H1 (cell line): ENCODE data around the gene SLC24A4. TPM values are rescaled to one million over a fixed set of nuclear protein-coding genes. Genes with fewer than 3 reads are reported as not detected.

Experiments
- CTCF ChIA-PET: fragments of 300-600 bp; sonication (Branson Sonifier 250); formaldehyde crosslinking; loops from one replicate; lab custom pipeline; 2021; ENCODE audit not compliant: partially characterized antibody; lab: Charles Lee
- POLR2A ChIA-PET: fragments of 300-600 bp; sonication (Branson Sonifier 250); formaldehyde crosslinking; loops from one replicate; lab custom pipeline; 2021; ENCODE audit warnings: inconsistent platforms; ENCODE audit not compliant: partially characterized antibody; lab: Charles Lee
- DNase-seq, 2 experiments: peaks; one replicate each; pipeline versions ENCODE4 v3.0.0 to v3.0.0-alpha.2; 2010 to 2022; ENCODE audit warnings: low spot score in 2 of 2, low read depth in 1 of 2, mixed read lengths in 1 of 2
- FAIRE-seq: peaks from 2 replicates; lab custom pipeline; 2011; peaks lifted over from hg19 to GRCh38; lab: Jason Lieb, UNC
- H2AFZ ChIP-seq: 2 replicates; pipeline ENCODE4 v1.8.1; 2012; ENCODE audit warnings: low read length, inconsistent platforms
- H2AK5ac ChIP-seq: 2 replicates; pipeline ENCODE4 v1.6.1; 2013; ENCODE audit warnings: low read depth, low read length
- H2BK120ac ChIP-seq: replicated peaks from 2 replicates; pipeline ENCODE3; 2013; ENCODE audit warnings: low read depth, low read length, inconsistent platforms
- H2BK12ac ChIP-seq: 2 replicates; pipeline ENCODE4 v1.6.1; 2013; ENCODE audit warnings: low read depth, low read length
- H2BK15ac ChIP-seq: 2 replicates; pipeline ENCODE4 v1.6.1; 2013; ENCODE audit warnings: low read length
- H2BK20ac ChIP-seq: 2 replicates; pipeline ENCODE4 v1.6.1; 2013; ENCODE audit warnings: low read length
- H2BK5ac ChIP-seq: 2 replicates; pipeline ENCODE4 v1.6.1; 2013; ENCODE audit warnings: low read depth, low read length
- H3K14ac ChIP-seq: 2 replicates; pipeline ENCODE4 v1.6.1; 2013; ENCODE audit warnings: inconsistent platforms; ENCODE audit not compliant: insufficient read length
- H3K18ac ChIP-seq: 2 replicates; pipeline ENCODE4 v1.6.1; 2013; ENCODE audit warnings: low read length; ENCODE audit errors: extremely low read depth
- H3K23ac ChIP-seq: 2 replicates; pipeline ENCODE4 v1.6.1; 2013; ENCODE audit warnings: inconsistent platforms; ENCODE audit not compliant: insufficient read length
- H3K23me2 ChIP-seq: 2 replicates; pipeline ENCODE4 v1.6.1; 2013; ENCODE audit warnings: low read depth, low read length
- H3K27ac ChIP-seq: 2 replicates; pipeline ENCODE4 v1.6.1; 2011; ENCODE audit warnings: low read depth, low read length, inconsistent platforms
- H3K27me3 ChIP-seq, 4 experiments: replicated peaks in 1 of 4; 1 replicate in 1 of 4; 2 replicates in 3 of 4; pipeline versions ENCODE4 v1.6.1 to v1.8.1; 2011 to 2013; ENCODE audit warnings: low read length in 3 of 4, mild to moderate bottlenecking in 3 of 4, inconsistent platforms in 2 of 4, mixed read lengths in 2 of 4, moderate library complexity in 1 of 4; ENCODE audit not compliant: control insufficient read depth in 3 of 4, insufficient read depth in 3 of 4; ENCODE audit errors: extremely low read depth in 1 of 4
- H3K36me3 ChIP-seq, 4 experiments: 2 replicates each; pipeline versions ENCODE4 v1.6.1 to v1.8.1; 2011 to 2013; ENCODE audit warnings: mild to moderate bottlenecking in 4 of 4, low read length in 3 of 4, moderate library complexity in 2 of 4, control low read depth in 1 of 4, inconsistent platforms in 1 of 4; ENCODE audit not compliant: insufficient read depth in 4 of 4, control insufficient read depth in 2 of 4
- H3K4ac ChIP-seq: replicated peaks from 2 replicates; pipeline ENCODE3; 2013; ENCODE audit warnings: low read length, low read depth, mixed read lengths, inconsistent platforms; ENCODE audit not compliant: insufficient read length
- H3K4me1 ChIP-seq, 4 experiments: replicated peaks in 1 of 4; 1 replicate in 1 of 4; 2 replicates in 3 of 4; pipeline versions ENCODE4 v1.6.1 to v1.8.1; 2011 to 2013; ENCODE audit warnings: low read length in 3 of 4, inconsistent platforms in 2 of 4, mixed read lengths in 1 of 4; ENCODE audit not compliant: insufficient read depth in 4 of 4, control insufficient read depth in 3 of 4
- H3K4me2 ChIP-seq, 2 experiments: 2 replicates each; pipeline versions ENCODE4 v1.6.1 to v1.8.1; 2011 to 2013; ENCODE audit warnings: low read depth in 2 of 2, low read length in 2 of 2, control low read depth in 1 of 2, inconsistent platforms in 1 of 2, mild to moderate bottlenecking in 1 of 2; ENCODE audit not compliant: insufficient read depth in 1 of 2
- H3K4me3 ChIP-seq, 4 experiments: fragments of 200-600, 300-600 bp in 1 of 4; sonication (generic), shearing (Covaris generic), sonication (Bioruptor Twin) in 1 of 4; 2 replicates each; pipeline versions ENCODE4 v1.5.1 to v1.8.1; 2011 to 2016; ENCODE audit warnings: low read length in 4 of 4, low read depth in 3 of 4, control low read depth in 2 of 4, inconsistent platforms in 2 of 4, mild to moderate bottlenecking in 2 of 4, mixed read lengths in 1 of 4, moderate library complexity in 1 of 4; ENCODE audit not compliant: insufficient read depth in 2 of 4; ENCODE audit errors: extremely low read depth in 1 of 4
- H3K56ac ChIP-seq: replicated peaks from 2 replicates; pipeline ENCODE3; 2013; ENCODE audit warnings: low read depth, mild to moderate bottlenecking, mixed read lengths, low read length, inconsistent platforms; ENCODE audit not compliant: insufficient read length
- H3K79me1 ChIP-seq: 2 replicates; pipeline ENCODE4 v1.6.1; 2013; ENCODE audit warnings: low read depth, low read length, control low read depth
- H3K79me2 ChIP-seq, 2 experiments: 2 replicates each; pipeline versions ENCODE4 v1.6.1 to v1.8.1; 2012 to 2013; ENCODE audit warnings: low read length in 2 of 2, mild to moderate bottlenecking in 2 of 2, inconsistent platforms in 1 of 2; ENCODE audit not compliant: insufficient read depth in 2 of 2, control insufficient read depth in 1 of 2
- H3K9ac ChIP-seq, 4 experiments: replicated peaks in 1 of 4; 1 replicate in 1 of 4; 2 replicates in 3 of 4; pipeline versions ENCODE4 v1.6.1 to v1.8.1; 2011 to 2013; ENCODE audit warnings: low read depth in 3 of 4, low read length in 3 of 4, control low read depth in 2 of 4, mild to moderate bottlenecking in 2 of 4, moderate library complexity in 2 of 4, inconsistent platforms in 1 of 4; ENCODE audit errors: extremely low read depth in 1 of 4
- H3K9me3 ChIP-seq, 2 experiments: 2 replicates each; pipeline versions ENCODE4 v1.6.1 to v1.8.1; 2012 to 2013; ENCODE audit warnings: mild to moderate bottlenecking in 2 of 2, moderate library complexity in 2 of 2, control low read depth in 1 of 2, inconsistent platforms in 1 of 2, low read depth in 1 of 2, low read length in 1 of 2, mixed read lengths in 1 of 2; ENCODE audit not compliant: insufficient read depth in 2 of 2
- H4K20me1 ChIP-seq, 2 experiments: replicated peaks in 1 of 2; 2 replicates each; pipeline versions ENCODE3 to v1.8.1; 2011 to 2013; ENCODE audit warnings: inconsistent platforms in 2 of 2, low read length in 2 of 2, mild to moderate bottlenecking in 1 of 2; ENCODE audit not compliant: insufficient read depth in 2 of 2, control insufficient read depth in 1 of 2
- H4K5ac ChIP-seq: 2 replicates; pipeline ENCODE4 v1.6.1; 2013; ENCODE audit warnings: low read length, low read depth, mixed read lengths, inconsistent platforms; ENCODE audit not compliant: insufficient read length
- H4K8ac ChIP-seq: 2 replicates; pipeline ENCODE4 v1.8.0; 2013; ENCODE audit warnings: mild to moderate bottlenecking, moderate library complexity, low read length, inconsistent platforms; ENCODE audit not compliant: insufficient read depth; ENCODE audit errors: extremely low read depth
- H4K91ac ChIP-seq: replicated peaks from 2 replicates; pipeline ENCODE3; 2013; ENCODE audit warnings: low read length, mixed read lengths, inconsistent platforms; ENCODE audit not compliant: insufficient read length
- BACH1 ChIP-seq: IDR thresholded peaks from 2 replicates; pipeline ENCODE4 v1.6.1; 2012; ENCODE audit warnings: low read length, improper control_type of control experiment
- CBX5 ChIP-seq: fragments of 300-800, 300-1000 bp; sonication (generic); IDR thresholded peaks from 2 replicates; pipeline ENCODE4 v1.7.1; 2016; ENCODE audit warnings: antibody characterized with exemption, low read length, low read depth
- CBX8 ChIP-seq: fragments of 300-800, 300-1000 bp; sonication (generic); IDR thresholded peaks from 2 replicates; pipeline ENCODE4 v1.7.1; 2016; ENCODE audit warnings: low read depth, low read length, borderline replicate concordance
- EGR1 ChIP-seq: IDR thresholded peaks from 2 replicates; pipeline ENCODE4 v1.6.1; 2011; ENCODE audit warnings: low read depth, low read length, borderline replicate concordance
- HDAC2 ChIP-seq, 2 experiments: fragments of 300-600 bp in 1 of 2; sonication (generic) in 1 of 2; IDR thresholded peaks; 2 replicates each; pipeline ENCODE4 v1.6.1; 2011 to 2012; ENCODE audit warnings: low read depth in 2 of 2, low read length in 2 of 2, mild to moderate bottlenecking in 2 of 2, moderate library complexity in 2 of 2, borderline replicate concordance in 1 of 2, inconsistent platforms in 1 of 2
- KDM1A ChIP-seq: fragments of 200-600, 300-600 bp; sonication (generic); IDR thresholded peaks from 2 replicates; pipeline ENCODE4 v1.7.1; 2016; ENCODE audit warnings: mild to moderate bottlenecking, low read length, borderline replicate concordance
- KDM5A ChIP-seq: fragments of 200-600 bp; IDR thresholded peaks from 2 replicates; pipeline ENCODE4 v1.7.1; 2012; ENCODE audit warnings: mild to moderate bottlenecking, low read length, inconsistent platforms, mixed read lengths
- NRF1 ChIP-seq: IDR thresholded peaks from 2 replicates; pipeline ENCODE4 v1.6.1; 2011; ENCODE audit warnings: mild to moderate bottlenecking, low read depth, low read length, improper control_type of control experiment
- POLR2AphosphoS5 ChIP-seq: IDR thresholded peaks from 2 replicates; pipeline ENCODE4 v1.6.1; 2011; ENCODE audit warnings: low read depth, low read length
- SIN3A ChIP-seq, 2 experiments: IDR thresholded peaks in 1 of 2; conservative IDR thresholded peaks in 1 of 2; 2 replicates each; pipeline ENCODE4 v1.6.1; 2011 to 2012; ENCODE audit warnings: low read length in 2 of 2, improper control_type of control experiment in 1 of 2, low read depth in 1 of 2, mild to moderate bottlenecking in 1 of 2
- USF2 ChIP-seq: IDR thresholded peaks from 2 replicates; pipeline ENCODE4 v1.6.1; 2011; ENCODE audit warnings: low read length, improper control_type of control experiment
- WGBS, 2 experiments: shearing (Covaris generic) in 1 of 2; methylation state at CpG; one replicate each; pipeline versions ENCODE4 v1.1.6 to v1.1.7; 2013 to 2015; ENCODE audit warnings: low lambda C conversion rate in 2 of 2, mixed read lengths in 2 of 2, inconsistent platforms in 1 of 2, low coverage in 1 of 2, missing lambda C conversion rate in 1 of 2; ENCODE audit not compliant: insufficient replicate concordance in 2 of 2, insufficient coverage in 1 of 2, insufficient read length in 1 of 2; ENCODE audit errors: extremely low coverage in 1 of 2, missing lambda C conversion rate in 1 of 2; 5-methylcytosine and 5-hydroxymethylcytosine counted together
- polyA plus RNA-seq, 7 experiments: library from polyadenylated mRNA; depleted of rRNA in 3 of 7; stranded (reverse) in 5 of 7; unstranded in 2 of 7; fragments of >200 nt in 5 of 7; fragments of 200-250 nt in 2 of 7; gene quantifications; 1 replicate in 5 of 7; 2 replicates in 1 of 7; 4 replicates in 1 of 7; pipeline versions ENCODE4 v1.2.1 to v1.2.3, GENCODE V29; 2011 to 2013; ENCODE audit warnings: missing spikeins in 2 of 7, mixed read lengths in 2 of 7
- total RNA-seq: library from RNA; stranded (reverse); fragmentation: NEBNext Ultra II Directional; extraction: Animal tissue kit (Norgen Biotek cat#: 25700); gene quantifications from 2 replicates; pipeline ENCODE4 v1.2.1, GENCODE V29; 2021

Gene SLC24A4
- total and polyA plus RNA-seq, 2 of the 8 experiments (the other 6 are each of a cell fraction or from before 2014, with no cell fraction given): 0.27 to 0.89 TPM

- Histone ChIP-seq H3K4ac (no peak overlapping the region), H3K23me2 (no peaks in the 10 kb centered on the region), H3K79me1 (no peaks in the 10 kb centered on the region), H3K27me3 (no peaks in the 10 kb centered on the region), H2BK120ac (no peak overlapping the region), H3K9me3 (no peaks in the 10 kb centered on the region), H2AK5ac (no peak overlapping the region), H3K14ac (no peak overlapping the region), H4K20me1 (no peaks in the 10 kb centered on the region), H3K18ac (no peak overlapping the region), H2BK20ac (no peak overlapping the region), H2BK5ac (no peak overlapping the region), H3K4me2 (no peak overlapping the region), H2BK15ac (no peak overlapping the region), H3K23ac (no peak overlapping the region), H3K4me1 (no peaks in the 10 kb centered on the region; a peak in 1 of 7 replicates), H3K79me2 (no peaks in the 10 kb centered on the region), H4K5ac (no peak overlapping the region), H3K36me3 (no peaks in the 10 kb centered on the region; a peak in 1 of 8 replicates), H3K56ac (no peak overlapping the region), H2AFZ (no peak overlapping the region), H3K9ac (no peak overlapping the region), H2BK12ac (no peak overlapping the region), H4K8ac (no peak overlapping the region), H3K4me3 (no peak overlapping the region), H4K91ac (no peak overlapping the region), H3K27ac (no peak overlapping the region)
- DNase-seq: no peak
- TF ChIP-seq SIN3A (conservative IDR thresholded peaks at IDR 0.05 in 1 of 2, IDR thresholded peaks at IDR 0.05 in 1 of 2; ENCODE audit: low read depth in 1 of 2, low read length in 2 of 2) (no peak), BACH1 (no peak), POLR2AphosphoS5 (no peak), KDM1A (peak; percentile 72; the same call in 1 of the 2 replicates), NRF1 (no peak), CBX8 (no peak), CBX5 (no peak), HDAC2 (IDR thresholded peaks at IDR 0.05; ENCODE audit: borderline replicate concordance in 1 of 2, low read depth in 2 of 2, low read length in 2 of 2) (peak in 1 of 2 experiments; percentile 74; a peak in 1 of 4 replicates), KDM5A (no peak), EGR1 (no peak), USF2 (no peak)
- 91% methylated on average over 5 of the region's 5 CpGs; no CpG with 5 or more reads in 1 of the 2 experiments for WGBS, 2 experiments
- CTCF ChIA-PET: interaction anchor here (0.8 to 1.9 kb wide), 10 partner anchors 8 to 218 kb away, joined by 3 to 8 read pairs (median 4); no protein-coding TSS in a partner anchor
- POLR2A ChIA-PET: no interaction called here
- FAIRE-seq: no peak
Measured at GRCh38 chr14:92457016-92457565, 134.1 kb downstream of the SLC24A4 start.
